Inferior parietal cortex (tissue), 1 donor: ENCODE measurements around the gene DENND10.
"Not testable (repeated sequence)": the region's sequence is repeated elsewhere in the genome, so short reads cannot be mapped to it uniquely, and the experiment has no call there.

Experiments
- DNase-seq: peaks from one replicate; pipeline ENCODE4 v3.0.0-alpha.2; 2016; ENCODE audit errors: extremely low spot score

Gene DENND10, protein sequence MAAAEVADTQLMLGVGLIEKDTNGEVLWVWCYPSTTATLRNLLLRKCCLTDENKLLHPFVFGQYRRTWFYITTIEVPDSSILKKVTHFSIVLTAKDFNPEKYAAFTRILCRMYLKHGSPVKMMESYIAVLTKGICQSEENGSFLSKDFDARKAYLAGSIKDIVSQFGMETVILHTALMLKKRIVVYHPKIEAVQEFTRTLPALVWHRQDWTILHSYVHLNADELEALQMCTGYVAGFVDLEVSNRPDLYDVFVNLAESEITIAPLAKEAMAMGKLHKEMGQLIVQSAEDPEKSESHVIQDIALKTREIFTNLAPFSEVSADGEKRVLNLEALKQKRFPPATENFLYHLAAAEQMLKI

DNA sequence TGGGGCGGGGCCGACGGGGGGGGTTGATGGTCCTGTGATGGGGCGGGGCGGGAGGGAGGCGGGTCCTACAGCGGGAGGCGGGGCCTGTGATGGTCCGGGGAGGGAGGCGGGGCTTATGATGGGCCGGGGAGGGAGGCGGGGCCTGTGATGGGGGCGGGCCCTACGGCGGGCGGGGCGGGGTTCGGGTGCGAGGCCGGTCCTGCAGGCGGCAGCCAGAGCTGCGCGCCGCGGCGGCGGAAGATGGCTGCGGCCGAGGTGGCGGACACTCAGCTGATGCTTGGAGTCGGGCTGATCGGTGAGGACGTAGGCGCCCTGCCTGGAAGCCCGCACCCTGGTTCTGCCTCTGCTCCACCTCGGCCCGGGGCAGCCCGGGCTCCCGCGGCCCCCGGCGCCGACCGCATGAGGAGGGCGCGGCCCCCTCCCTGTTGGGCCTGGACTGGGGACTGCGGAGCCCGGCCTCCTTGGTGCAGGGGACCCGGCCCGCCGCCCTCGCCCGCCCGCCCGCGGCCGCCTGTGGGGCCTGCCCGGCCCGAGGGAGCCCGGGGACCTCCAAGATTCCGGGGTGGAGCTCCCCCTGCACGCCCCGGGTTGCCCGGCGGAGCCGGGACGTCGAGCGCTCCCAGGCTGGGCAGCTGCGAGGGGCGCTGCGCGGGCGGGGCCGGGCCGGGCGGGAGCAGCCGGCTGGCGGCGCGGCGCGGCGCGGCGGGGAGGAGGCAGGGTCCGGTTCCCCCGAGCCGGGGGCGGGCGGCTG is at the start of gene DENND10:
Gene DENND10, plus strand, starts transcription at position 211 of the 751 bp plus-strand sequence. Its CDS starts 30 bp downstream, at position 241.
- DNase-seq: peak; percentile 69

DNA sequence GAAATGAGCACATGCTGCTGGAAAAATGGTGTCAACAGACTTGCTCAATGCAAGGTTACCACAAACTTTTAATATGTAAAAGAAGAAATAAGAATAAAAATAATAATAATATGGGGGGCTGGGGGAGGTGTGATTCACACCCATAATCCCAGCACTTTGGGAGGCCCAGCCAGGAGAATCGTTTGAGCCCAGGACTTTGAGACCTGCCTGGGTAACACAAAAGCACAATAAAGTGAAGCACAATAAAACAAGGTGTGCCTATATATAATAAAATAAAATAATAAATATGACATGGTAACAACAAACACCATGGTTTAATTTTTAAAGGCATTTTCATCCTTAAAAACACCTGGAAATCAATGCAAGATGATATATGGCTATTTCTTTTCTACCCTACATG is 48.4 kb upstream of the DENND10 start:
- DNase-seq: no peak

DNA sequence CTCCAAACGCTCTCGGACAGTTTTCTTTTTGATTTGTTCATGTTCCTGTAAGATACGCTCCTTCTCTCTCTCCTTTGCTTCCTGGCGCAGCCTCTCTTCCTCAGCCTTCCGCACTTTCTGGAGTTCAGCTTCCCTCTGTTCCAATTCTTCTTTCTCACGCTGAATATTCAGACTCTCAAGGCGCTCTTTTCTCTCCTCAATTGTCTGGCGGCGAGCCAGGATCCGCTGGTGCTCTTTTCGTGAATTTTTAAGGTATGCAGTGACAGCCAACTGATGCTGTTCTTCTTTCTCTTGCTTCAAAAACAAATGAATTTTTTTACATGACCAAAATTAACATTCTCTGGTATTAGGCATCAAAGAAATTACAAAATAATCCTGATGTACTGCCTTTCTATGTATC is 45.9 kb upstream of the DENND10 start:
- DNase-seq: no peak

DNA sequence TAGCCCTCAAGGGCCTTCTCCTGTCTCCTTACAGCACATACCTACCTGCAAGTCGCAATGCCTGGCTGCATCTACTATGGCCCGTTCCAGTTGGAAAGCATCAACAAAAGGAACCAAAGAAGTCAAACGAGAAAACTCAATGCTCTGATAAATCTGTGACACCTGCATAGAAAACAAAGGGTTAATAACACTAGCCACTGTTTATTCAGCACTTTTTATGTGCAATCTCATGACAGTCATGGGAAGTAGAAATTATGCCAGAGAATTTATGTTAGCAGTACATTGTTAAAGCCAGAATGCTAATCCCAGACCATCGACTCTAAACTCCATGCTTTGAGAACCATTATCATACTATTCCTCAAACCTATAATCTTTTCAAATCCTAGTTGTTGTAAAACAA is 44.4 kb upstream of the DENND10 start:
- no peak for DNase-seq

DNA sequence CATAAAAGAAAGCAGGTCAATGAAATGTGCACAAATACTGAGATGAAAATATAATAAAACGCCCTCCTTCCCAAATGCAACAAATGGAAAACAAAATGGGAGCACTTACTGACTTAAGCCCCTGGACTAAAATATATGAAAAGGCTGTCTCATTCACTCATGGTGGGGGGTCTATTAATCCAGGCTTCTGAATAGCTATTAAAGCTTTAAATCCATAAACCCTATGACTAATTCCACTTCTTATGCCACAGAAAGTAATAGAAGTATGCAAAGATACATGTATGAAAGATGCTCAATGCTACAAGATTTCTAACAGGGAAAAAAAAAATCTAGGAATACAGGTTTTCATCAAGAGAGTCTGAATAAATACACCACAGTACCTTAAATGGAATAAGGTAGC is 43.8 kb upstream of the DENND10 start:
- DNase-seq: no peak

DNA sequence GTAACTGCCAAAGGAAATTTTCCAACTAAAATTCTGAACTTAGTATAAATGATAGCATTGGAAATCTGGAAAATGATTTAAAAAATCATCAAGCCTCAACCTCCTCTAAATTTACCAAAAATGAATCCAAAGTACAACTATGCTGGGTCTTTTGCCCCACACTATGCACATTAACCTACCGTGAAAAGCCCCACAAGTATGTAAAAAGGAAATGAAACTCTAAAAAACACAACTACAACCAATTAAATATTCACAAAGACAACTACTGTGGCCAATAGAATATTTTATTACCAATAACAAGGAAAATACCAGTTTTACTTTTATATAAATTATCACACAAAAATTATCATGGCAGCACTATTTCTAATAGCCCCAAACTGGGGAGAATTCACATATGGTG is 42.6 kb upstream of the DENND10 start:
- DNase-seq: no peak

DNA sequence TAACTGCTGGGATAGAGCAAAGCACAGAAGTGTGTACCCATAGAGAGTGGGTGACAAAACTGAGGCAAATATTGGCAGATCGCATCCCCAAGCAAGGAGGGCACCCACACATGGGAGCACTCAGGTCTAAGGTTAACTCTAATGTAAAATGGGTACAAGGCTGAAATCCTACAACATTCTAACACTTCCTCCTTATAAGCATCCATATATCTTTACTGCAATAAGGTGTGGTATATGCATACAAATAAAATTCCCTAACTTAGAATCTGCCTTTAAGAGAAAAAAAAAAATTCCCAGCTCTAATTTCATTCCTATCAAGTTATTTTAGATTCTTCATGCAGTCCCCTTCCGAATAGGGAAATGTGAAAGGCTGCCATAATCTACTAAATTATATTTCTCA is 42.0 kb upstream of the DENND10 start:
- DNase-seq: no peak

DNA sequence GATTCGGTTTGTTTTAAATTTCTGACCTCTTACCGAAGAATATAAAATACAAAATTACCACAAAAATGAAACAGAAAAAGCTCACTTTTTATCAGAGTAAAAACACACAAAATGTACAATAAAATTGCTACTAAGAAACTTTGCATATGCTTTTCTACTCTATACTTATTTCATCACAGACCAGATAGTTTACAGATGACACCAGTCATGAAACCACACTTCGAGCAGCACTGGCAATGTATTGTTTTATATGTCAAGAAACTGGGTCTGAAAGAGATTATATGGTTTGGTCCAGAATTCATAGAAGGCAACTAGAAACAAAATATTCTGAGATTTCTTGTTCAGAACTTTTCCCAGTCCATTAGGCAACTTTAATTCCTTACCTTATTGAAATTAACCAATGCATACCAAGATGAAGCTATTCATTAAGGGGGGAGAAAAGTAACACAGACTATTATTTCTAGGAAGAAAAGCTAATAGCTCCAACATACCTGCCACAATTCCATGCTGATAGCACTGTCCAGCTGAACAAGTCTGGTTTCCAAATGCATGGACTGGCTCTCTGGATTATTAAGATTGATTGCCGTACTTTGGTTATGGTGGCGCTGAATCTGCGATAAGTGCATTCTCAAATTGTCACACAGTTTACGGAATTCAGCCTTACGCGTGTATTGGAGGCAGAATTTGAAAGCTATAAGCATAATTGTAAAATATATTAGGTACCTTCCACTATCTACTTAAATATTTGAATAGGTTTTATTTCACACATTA is 33.3 kb upstream of the DENND10 start:
- DNase-seq: no peak

DNA sequence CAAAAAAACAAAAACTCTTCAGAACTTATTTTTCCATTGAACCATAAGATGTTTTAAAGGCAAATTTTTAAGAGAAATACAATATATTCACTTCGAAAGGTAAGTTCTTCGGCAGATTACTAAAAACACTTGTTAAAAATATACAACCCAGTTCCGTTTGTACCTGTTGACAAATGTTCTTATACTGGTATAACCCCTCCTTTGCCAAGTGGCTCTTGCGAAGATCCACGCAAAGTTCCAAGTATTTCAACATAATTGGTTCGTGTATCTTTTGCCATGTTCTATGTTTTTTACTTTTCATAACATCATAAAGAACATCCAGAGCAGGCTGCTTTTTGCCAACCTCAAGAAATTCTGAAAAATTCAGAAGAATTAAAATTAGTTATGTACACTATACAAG is 30.3 kb upstream of the DENND10 start:
- no peak for DNase-seq

DNA sequence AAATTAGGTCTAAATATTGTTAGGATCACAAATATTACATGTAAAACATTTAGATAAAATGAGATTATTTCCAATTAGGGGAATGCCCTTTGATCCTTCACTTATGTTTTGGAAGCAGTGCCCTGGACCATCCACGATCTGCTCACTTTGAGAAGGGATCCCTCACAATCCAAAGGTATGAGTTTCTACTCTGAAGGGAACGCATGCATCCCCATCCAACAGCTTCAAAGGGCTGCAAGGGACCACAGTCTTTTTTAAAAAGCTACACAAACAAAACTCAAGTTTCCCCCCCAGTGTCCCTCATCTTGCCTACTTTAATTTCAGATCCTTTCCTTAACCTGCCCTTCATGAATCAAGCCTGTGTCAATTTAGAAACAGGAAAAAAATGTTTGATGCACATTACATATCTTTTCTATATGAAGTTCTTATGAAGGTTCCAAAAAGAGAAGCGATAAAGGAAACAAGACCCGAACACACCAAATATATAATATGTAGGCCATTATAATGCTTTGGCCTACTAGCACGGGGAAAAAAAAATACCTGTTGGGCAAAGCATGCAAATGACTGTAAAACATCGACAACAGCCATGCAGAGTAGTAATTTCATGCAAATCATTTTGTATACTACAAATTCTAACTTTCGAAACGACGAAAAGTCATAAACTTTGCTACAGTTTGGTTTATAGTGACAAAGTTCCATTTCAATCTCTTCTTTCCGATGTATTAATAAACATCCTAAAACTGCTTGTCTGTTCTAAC is 25.3 kb upstream of the DENND10 start:
- no peak for DNase-seq

DNA sequence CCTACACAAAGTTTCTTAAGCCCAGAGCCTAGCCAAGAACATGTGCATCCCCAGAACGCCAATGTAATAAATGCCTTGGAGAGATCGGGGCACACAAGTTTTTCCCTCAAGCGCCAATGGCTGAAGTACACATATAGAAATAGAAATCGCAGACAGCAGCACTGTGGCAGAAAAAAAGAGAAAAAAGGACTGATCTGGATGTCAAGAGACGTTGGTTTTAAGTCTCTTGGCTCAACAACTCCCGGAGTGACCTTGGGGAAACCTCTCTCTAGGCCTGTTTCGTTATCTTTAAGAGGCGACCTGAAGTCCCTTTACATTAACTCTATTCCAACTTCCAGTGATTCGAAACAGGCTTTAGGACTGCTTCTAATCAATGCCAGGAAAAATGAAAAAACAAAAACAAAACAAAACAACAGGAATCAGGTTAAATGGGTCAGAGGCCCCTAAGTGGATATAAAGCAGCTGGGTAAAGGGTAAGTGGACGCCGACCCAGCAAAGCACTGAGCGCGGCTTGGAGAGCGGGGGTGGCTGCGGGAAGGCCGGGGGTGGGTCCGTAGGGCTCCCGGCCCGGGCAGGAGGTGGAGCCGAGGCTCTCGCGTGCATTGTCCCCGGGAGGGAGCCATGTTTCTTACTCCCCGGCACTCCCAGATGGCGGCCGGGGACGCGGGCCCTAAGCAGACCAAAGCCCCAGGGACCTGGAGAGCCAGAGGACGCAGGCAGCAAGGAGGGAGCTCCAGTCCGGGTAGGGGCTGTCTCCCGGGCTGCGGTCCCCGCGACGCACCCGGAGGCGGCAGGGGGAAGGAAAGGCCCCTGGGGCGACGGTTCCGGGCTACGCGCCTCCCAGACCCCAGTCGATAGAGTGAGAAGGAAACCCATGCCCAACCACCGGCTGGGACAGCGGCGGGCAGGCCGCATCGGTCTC is 24.1 kb upstream of the DENND10 start:
- DNase-seq: no peak

DNA sequence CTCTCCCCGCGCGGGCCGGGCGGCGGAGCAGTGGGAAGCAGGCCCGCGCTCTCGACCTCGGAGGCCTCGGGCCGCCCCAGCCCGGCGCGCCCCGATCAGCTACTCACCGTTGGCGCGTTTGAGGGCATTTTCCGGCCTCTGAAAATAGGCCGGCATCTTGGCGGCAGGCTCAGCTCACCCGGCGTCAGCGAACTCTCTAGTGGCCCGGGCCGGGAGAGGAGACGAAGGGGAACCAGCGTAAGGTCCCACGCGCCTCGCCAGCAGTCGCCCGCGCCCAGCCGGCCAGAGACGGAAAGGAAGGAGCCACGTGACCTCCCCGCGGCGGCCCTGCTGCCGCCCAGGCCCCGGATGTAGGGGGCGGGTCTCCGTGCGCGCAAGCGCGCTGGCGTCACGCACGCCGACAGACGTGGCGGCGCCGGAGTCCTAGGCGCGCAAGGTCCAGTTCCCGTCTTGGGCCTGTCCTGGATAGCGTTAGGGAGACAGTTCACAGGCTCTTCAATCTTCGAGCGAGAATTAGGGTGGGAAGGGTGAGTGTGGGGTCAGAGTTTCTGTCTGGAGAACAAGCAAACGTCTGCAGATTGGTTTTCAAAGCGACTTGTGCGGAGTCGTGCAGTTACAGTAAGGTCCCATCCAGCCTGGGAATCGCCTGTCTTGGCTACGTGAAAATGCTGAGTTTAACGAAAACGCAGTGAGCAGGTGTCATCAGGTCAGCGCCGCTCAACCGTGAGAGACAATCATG is 23.2 kb upstream of the DENND10 start, which contains the start of gene EIF3A:
Gene EIF3A, minus strand, starts transcription at position 297 of the 739 bp plus-strand sequence. Its CDS starts 141 bp downstream, at position 156.
- peak; percentile 95 for DNase-seq

DNA sequence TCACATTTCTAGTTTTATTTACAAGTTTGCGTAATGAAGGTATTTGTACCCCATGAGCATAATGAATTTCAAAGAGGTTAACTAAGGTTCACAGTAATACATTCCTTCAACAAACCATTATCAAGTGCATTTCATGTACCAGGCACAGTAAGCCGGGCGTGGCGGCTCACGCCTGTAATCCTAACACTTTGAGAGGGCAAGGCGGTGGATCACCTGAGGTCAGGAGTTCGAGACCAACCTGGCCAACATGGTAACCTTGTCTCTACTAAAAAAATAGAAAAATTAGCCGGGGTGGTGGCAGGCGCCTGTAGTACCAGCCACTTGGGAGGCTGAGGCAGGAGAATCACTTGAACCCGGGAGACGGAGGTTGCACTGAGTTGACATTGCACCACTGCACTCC is 19.0 kb upstream of the DENND10 start:
- DNase-seq: no peak

DNA sequence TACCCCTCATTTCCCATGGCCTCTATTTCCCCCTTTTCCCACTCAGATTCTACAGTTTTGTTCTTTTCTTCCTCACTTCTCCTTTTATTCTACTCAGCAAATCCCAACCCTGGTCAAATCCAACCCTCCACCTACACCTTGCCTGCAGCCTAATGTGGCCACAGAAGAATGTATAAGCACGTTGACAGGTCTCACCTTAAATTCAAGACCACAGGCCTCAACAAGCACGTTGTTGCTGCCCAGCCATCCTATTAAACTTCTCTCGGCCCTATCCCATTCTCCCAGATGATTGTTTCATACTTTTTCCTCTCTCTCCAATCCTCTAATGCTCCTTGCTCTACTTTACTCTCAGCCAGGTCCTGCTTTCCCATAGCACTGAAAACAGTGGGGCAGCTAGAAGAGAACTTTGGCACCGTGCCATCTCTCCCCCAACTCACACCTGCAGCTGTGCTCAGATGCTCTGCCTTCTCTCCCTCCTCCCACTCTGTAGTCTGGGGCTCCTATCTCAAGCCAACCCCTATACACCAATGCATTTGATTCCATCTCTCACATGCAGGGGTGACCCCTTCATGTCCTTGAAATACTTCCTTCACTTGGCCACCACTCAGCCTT is 16.5 kb upstream of the DENND10 start:
- DNase-seq: no peak

DNA sequence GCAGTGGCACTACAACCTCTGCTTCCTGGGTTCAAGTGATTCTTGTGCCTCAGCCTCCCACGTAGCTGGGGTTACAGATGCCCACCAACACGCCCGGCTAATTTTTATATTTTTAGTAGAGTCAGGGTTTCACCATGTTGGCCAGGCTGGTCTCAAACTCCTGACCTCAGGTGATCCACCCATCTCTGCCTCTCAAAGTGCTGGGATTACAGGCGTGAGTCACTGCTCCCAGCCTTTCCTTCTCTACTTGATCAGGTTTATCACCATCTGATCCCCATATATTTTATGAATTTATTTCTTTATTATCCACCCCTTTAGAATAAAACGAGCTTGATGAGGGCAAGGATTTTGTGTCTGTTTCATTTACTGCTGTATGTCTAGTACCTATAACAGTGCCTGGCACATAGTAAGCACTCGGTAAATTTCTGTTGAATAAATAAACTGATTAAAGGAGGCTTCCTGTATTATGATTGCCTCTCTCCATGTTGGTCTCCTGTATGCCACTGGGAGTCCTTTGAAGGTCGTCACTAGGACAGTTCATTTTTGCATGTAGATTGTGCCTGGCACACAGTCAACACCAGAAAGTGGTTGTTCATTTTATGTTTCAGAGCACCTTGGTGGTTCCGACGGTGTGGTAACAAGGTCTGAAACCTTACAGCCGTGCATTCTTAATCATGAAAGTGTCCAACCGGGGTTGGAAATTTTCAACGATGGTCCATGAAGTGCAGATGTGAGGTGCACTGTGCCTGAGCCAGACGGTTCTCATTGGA is 13.7 kb upstream of the DENND10 start:
- no peak for DNase-seq

DNA sequence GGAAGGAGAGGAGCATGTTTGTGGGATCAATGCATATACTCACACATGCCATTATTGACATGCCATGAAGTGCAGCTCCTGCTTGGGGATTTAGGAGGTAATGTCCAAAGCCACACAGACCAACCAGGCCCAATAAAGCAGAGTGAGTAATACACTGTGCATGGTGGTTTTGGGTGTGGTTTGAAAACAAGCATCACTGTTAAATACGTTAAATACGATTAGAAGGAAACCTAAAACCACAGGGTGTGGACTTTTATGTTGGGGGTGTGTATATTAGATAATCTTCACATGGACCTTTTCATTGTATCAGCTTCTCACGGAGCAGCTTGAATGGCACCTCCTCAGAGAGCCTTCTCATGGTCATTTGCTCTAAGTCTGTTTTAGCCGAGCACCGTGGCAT is 12.9 kb upstream of the DENND10 start:
- no peak for DNase-seq

DNA sequence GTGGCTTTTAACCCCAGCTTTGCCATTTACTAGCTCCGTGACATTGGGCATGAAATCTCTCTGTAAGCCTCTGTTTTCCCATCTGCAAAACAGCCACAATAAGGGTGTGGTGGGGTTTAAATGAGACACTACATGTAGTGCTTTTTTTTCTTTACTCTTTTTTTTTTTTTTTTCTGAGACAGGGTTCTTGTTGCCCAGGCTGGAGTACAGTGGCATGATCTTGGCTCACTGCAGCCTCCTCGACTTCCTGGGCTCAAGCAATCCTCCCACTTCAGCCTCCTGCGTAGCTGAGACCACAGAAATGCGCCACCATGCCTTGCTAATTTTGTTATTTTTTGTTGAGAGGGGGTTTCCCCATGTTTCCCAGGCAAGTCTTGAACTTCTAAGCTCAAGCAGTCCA is 8.3 kb upstream of the DENND10 start:
- DNase-seq: no peak

DNA sequence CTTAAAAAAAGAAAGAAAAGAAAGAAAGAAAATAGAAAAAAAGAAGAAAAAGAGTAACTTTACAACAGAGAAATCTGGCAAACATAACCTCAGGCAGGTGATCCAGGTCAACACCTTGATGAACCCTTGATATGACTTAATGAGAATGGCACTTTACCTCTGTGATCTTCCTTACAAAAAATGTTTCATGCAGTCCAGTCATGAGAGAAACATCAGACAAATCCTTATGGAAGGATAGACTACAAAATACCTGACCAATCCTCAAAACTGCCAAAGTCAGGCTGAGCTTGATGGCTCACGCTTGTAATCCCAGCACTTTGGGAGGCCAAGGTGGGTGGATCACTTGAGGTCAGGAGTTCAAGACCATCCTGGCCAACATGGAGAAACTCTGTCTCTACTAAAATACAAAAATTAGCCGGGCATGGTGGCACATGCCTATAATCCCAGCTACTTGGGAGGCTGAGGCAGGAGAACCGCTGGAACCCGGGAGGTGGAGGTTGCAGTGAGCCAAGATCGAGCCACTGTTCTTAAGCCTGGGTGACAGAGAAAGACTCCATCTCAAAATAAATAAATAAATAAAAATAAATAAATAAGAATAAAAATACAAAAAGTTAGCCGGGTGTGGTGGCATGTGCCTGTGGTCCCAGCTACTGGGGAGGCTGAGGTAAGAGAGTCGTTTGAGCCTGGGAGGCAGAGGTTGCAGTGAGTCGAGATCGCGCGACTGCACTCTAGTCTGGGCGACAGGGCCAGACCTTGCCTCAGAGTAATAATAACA is 7.1 kb upstream of the DENND10 start:
- not testable (repeated sequence) for DNase-seq
